ENCODE measurements around the gene AP1S2.
"Not testable (repeated sequence)": the region's sequence is repeated elsewhere in the genome, so short reads cannot be mapped to it uniquely, and the experiment has no call there.

AP1S2 gene

DNA sequence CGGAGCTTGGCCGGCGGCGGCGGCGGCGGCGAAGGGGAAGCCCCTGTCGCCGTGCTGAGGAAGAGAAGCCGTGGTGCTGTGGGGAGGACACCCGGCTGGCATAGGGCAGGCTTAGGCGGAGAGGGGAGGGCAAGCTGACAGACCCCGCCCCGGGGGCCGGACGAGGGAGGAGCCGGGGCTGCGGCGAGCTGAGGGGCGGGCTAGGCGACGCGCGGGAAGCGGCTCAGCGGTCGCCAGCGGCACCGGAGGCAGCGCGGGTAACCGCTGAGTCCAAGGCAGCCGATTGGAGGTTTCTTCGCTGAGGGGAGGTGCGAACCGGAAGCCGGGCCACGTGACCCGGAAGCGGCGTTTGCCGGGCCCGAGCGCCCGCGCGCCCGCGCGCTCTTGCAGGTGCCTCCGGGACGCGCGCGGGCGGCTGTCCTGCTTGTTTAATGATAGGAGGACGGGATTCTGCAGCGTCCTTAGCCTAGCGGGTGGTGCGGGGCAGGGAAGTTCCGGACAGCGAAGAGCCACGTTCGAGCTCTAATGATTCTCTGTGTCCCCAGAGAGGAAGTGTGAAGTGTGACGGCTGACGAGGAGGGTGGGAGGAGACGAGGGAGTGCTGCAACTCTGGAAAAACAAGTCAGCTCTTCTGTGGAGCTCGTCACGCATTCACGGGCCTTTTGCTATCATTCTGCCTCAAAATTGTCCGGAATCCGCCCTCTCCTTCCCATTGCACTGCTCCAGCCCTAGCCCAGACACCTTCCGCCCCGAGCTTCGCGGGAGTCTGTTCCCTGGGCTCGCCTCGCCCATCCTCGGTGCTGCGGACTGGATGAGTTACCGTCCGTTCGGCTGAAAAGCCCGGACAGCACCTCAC lies at the start of gene AP1S2:
Gene AP1S2 (minus strand): TSS at position 102 of the 856 bp plus-strand sequence. CDS start 2,289 bp downstream, outside the sequence.
- Mint-ChIP-seq H3K9me3 (no peaks in the 10 kb centered on the region), H3K36me3 (ENCODE audit: low read depth) (peaks cover 21% of the 10 kb centered on the region), H3K27me3 (no peaks in the 10 kb centered on the region), H3K4me1 (ENCODE audit: low read depth) (peaks cover 19% of the 10 kb centered on the region), H3K4me3 (peak within 1 kb of the TSS; percentile 87), H3K27ac (peak within 1 kb of the TSS; percentile 100)
- intact Hi-C loops (cut with micrococcal nuclease) = loop anchor here (2.0 to 5.0 kb wide), 2 partner anchors 56 to 117 kb away; no protein-coding TSS in a partner anchor

DNA sequence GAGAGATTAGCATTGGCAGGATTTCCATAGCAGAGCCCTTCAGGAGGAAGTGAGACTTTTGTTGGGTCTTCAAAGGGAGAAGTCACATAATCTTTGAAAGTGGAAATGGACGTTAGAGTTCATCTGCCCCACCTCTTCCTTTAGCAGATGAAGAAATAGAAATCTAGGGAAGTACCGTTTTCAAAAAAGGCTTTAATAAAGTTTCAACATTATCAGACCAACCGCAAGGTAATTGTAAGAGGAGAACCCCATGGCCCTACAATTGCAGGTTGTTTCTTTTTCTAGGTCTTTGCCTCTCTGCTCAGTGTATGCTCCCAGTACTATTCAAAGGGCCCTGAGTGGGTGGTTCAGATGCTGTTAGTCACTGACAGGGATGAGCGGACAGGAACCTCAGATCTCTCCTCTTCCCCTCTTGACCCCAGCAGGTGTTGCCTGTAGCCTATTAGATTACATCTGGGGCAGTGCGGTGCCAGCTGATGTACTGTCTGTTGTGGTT lies 48.6 kb upstream of the AP1S2 start:
- H3K27me3 Mint-ChIP-seq = no peaks in the 10 kb centered on the region
- H3K4me3 Mint-ChIP-seq = no peak overlapping the region
- peaks cover 10% of the 10 kb centered on the region for H3K9me3 Mint-ChIP-seq
- intact Hi-C loops (cut with micrococcal nuclease) = no loop called here
- peaks cover 7% of the 10 kb centered on the region for H3K36me3 Mint-ChIP-seq (ENCODE audit: low read depth)
- no peak overlapping the region for H3K27ac Mint-ChIP-seq
- H3K4me1 Mint-ChIP-seq (ENCODE audit: low read depth) = peaks cover 5% of the 10 kb centered on the region

DNA sequence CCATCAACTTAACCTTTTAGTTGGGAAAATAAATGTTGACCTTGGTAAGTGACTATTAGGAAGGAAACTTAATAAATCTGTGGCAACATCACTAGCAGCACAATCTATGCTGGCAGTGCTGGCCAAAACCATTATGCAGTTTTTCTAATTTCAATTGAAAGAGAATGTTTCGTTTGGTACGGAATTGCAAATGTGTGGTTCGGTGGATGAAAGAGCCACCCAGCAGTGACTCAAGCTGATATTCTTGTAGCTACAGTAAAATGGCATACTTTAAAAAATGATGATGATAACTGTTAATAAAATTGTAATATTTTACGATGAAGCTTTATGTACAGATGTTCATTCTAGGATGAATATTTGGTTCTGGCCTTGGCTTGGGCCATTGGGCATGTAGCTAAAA lies 40.7 kb upstream of the AP1S2 start:
- H3K27me3 Mint-ChIP-seq = no peaks in the 10 kb centered on the region
- intact Hi-C loops (cut with micrococcal nuclease) = no loop called here
- no peaks in the 10 kb centered on the region for H3K36me3 Mint-ChIP-seq (ENCODE audit: low read depth)
- H3K4me1 Mint-ChIP-seq (ENCODE audit: low read depth) = peaks cover 6% of the 10 kb centered on the region
- no peak overlapping the region for H3K27ac Mint-ChIP-seq
- H3K4me3 Mint-ChIP-seq = no peak overlapping the region
- H3K9me3 Mint-ChIP-seq = peaks cover 3% of the 10 kb centered on the region

- H3K4me3 Mint-ChIP-seq = no peak overlapping the region
- no peaks in the 10 kb centered on the region for H3K27me3 Mint-ChIP-seq
- no peaks in the 10 kb centered on the region for H3K9me3 Mint-ChIP-seq
- peaks cover 5% of the 10 kb centered on the region for H3K4me1 Mint-ChIP-seq (ENCODE audit: low read depth)
- H3K36me3 Mint-ChIP-seq (ENCODE audit: low read depth) = no peaks in the 10 kb centered on the region
- intact Hi-C loops (cut with micrococcal nuclease) = no loop called here
- H3K27ac Mint-ChIP-seq = no peak overlapping the region
Observed at GRCh38 chrX:15894724-15895123, 40.1 kb upstream of the AP1S2 start.

GRCh38 chrX:15890463-15890862 lies 35.9 kb upstream of the AP1S2 start:
- H3K4me3 Mint-ChIP-seq = no peak overlapping the region
- no peak overlapping the region for H3K27ac Mint-ChIP-seq
- no peaks in the 10 kb centered on the region for H3K9me3 Mint-ChIP-seq
- H3K27me3 Mint-ChIP-seq = no peaks in the 10 kb centered on the region
- no peaks in the 10 kb centered on the region for H3K36me3 Mint-ChIP-seq (ENCODE audit: low read depth)
- H3K4me1 Mint-ChIP-seq (ENCODE audit: low read depth) = peaks cover 17% of the 10 kb centered on the region
- intact Hi-C loops (cut with micrococcal nuclease) = no loop called here

- H3K27ac Mint-ChIP-seq = peak overlapping the region; percentile 17
- H3K9me3 Mint-ChIP-seq = no peaks in the 10 kb centered on the region
- H3K4me1 Mint-ChIP-seq (ENCODE audit: low read depth) = peaks cover 27% of the 10 kb centered on the region
- intact Hi-C loops (cut with micrococcal nuclease) = no loop called here
- H3K27me3 Mint-ChIP-seq = no peaks in the 10 kb centered on the region
- no peaks in the 10 kb centered on the region for H3K36me3 Mint-ChIP-seq (ENCODE audit: low read depth)
- H3K4me3 Mint-ChIP-seq = no peak overlapping the region
Observed at GRCh38 chrX:15888062-15888461, 33.4 kb upstream of the AP1S2 start.

GRCh38 chrX:15883540-15883863 lies 28.9 kb upstream of the AP1S2 start:
- no peak overlapping the region for H3K27ac Mint-ChIP-seq
- intact Hi-C loops (cut with micrococcal nuclease) = loop anchor here (1.0 kb wide), 1 partner anchor 28 kb away; no protein-coding TSS in a partner anchor
- no peak overlapping the region for H3K4me3 Mint-ChIP-seq
- H3K36me3 Mint-ChIP-seq (ENCODE audit: low read depth) = no peaks in the 10 kb centered on the region
- H3K9me3 Mint-ChIP-seq = peaks cover 5% of the 10 kb centered on the region
- peaks cover 31% of the 10 kb centered on the region for H3K4me1 Mint-ChIP-seq (ENCODE audit: low read depth)
- H3K27me3 Mint-ChIP-seq = no peaks in the 10 kb centered on the region

GRCh38 chrX:15882704-15883539 lies 28.3 kb upstream of the AP1S2 start:
- Mint-ChIP-seq H3K27ac (peak overlapping the region; percentile 50), H3K36me3 (ENCODE audit: low read depth) (no peaks in the 10 kb centered on the region), H3K4me3 (no peak overlapping the region)

DNA sequence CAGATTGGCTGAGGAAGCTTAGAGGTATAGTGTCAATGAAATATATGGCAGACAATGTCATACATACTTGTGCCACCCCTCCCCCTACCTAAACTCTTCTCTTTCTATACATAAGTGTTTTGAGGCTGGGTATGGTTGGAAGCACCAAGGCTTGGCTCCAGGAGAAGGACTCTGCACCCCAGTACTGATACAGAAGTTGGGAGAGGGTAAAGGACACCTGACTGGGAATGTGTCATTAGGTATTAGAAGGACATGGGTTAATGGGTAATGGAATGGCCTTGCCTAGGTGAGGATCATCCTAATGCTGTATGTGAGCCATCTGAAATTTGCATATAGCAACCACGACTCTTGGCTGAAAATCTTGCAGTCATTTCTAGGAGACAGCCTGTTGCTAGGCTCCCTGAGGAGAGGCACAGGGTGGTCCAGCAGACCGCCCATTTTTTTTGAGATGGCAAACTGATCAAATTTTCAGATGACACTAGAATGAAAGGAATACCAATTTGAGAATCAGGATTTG lies 26.8 kb upstream of the AP1S2 start:
- Mint-ChIP-seq H3K27ac (no peak overlapping the region), H3K4me3 (no peak overlapping the region), H3K4me1 (ENCODE audit: low read depth) (peaks cover 24% of the 10 kb centered on the region), H3K9me3 (peaks cover 6% of the 10 kb centered on the region), H3K36me3 (ENCODE audit: low read depth) (no peaks in the 10 kb centered on the region), H3K27me3 (no peaks in the 10 kb centered on the region)
- intact Hi-C loops (cut with micrococcal nuclease) = no loop called here

More at GRCh38 chrX:15882704-15883539, 28.3 kb upstream of the AP1S2 start:
- Mint-ChIP-seq H3K27me3 (no peaks in the 10 kb centered on the region), H3K9me3 (peaks cover 6% of the 10 kb centered on the region), H3K4me1 (ENCODE audit: low read depth) (peaks cover 28% of the 10 kb centered on the region)
- intact Hi-C loops (cut with micrococcal nuclease) = loop anchor here (1.0 kb wide), 1 partner anchor 28 kb away; no protein-coding TSS in a partner anchor

- H3K27me3 Mint-ChIP-seq; H3K27ac Mint-ChIP-seq; intact Hi-C loops (cut with micrococcal nuclease); H3K36me3 Mint-ChIP-seq (ENCODE audit: low read depth); H3K4me3 Mint-ChIP-seq; H3K9me3 Mint-ChIP-seq: not testable (repeated sequence)
- peaks cover 18% of the 10 kb centered on the region for H3K4me1 Mint-ChIP-seq (ENCODE audit: low read depth)
Observed at GRCh38 chrX:15877914-15878313, 23.3 kb upstream of the AP1S2 start.

GRCh38 chrX:15877380-15877779 lies 22.8 kb upstream of the AP1S2 start:
- no peaks in the 10 kb centered on the region for H3K36me3 Mint-ChIP-seq (ENCODE audit: low read depth)
- no peaks in the 10 kb centered on the region for H3K27me3 Mint-ChIP-seq
- peaks cover 13% of the 10 kb centered on the region for H3K4me1 Mint-ChIP-seq (ENCODE audit: low read depth)
- intact Hi-C loops (cut with micrococcal nuclease) = no loop called here
- no peak overlapping the region for H3K27ac Mint-ChIP-seq
- no peak overlapping the region for H3K4me3 Mint-ChIP-seq
- H3K9me3 Mint-ChIP-seq = peaks cover 6% of the 10 kb centered on the region

DNA sequence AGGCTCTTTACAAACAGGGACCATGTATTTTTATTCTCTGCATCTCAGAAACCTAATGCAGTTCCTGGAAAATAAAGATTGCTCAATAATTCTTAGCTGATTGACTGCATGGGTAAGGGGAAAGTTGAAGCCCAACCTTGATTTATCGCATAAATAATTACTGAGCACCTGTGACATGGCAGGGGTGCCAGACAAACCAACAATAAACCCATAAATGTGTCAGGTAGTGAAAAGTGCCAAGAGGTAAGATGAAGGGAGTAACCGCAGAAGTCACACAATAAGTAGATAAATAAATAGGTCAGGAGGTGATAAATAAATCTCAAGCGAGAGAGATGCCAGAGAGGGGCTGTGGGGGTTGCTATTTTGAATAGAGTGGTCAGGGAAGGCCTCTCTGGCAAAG lies 20.1 kb upstream of the AP1S2 start:
- H3K27ac Mint-ChIP-seq = no peak overlapping the region
- intact Hi-C loops (cut with micrococcal nuclease) = no loop called here
- H3K4me1 Mint-ChIP-seq (ENCODE audit: low read depth) = peaks cover 11% of the 10 kb centered on the region
- H3K27me3 Mint-ChIP-seq = no peaks in the 10 kb centered on the region
- no peak overlapping the region for H3K4me3 Mint-ChIP-seq
- H3K9me3 Mint-ChIP-seq = peaks cover 6% of the 10 kb centered on the region
- H3K36me3 Mint-ChIP-seq (ENCODE audit: low read depth) = no peaks in the 10 kb centered on the region

- intact Hi-C loops (cut with micrococcal nuclease) = no loop called here
- H3K4me3 Mint-ChIP-seq = no peak overlapping the region
- H3K36me3 Mint-ChIP-seq (ENCODE audit: low read depth) = no peaks in the 10 kb centered on the region
- peaks cover 2% of the 10 kb centered on the region for H3K9me3 Mint-ChIP-seq
- H3K27ac Mint-ChIP-seq = no peak overlapping the region
- H3K27me3 Mint-ChIP-seq = no peaks in the 10 kb centered on the region
- H3K4me1 Mint-ChIP-seq (ENCODE audit: low read depth) = peaks cover 11% of the 10 kb centered on the region
Observed at GRCh38 chrX:15873566-15873965, 19.0 kb upstream of the AP1S2 start.

DNA sequence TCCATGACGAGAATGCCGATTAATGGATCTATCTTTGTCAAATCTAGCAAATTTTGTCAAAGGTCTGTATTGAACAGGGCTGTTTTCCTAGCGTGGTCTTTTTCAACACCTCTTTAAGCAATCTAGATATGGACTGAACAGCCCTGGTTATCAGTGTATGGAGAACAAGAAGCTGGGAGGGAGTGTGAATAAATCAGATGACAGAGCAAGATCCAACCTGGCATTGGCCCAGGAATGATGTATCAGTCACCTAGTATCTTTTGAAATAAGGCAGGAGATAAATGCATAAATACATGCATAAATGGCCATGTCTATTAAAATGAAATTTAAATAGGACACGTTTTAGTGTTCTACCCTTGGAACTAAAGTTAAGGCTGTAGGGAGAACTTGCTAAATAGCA lies 15.7 kb upstream of the AP1S2 start:
- no peak overlapping the region for H3K27ac Mint-ChIP-seq
- no peak overlapping the region for H3K4me3 Mint-ChIP-seq
- no peaks in the 10 kb centered on the region for H3K9me3 Mint-ChIP-seq
- H3K27me3 Mint-ChIP-seq = no peaks in the 10 kb centered on the region
- H3K4me1 Mint-ChIP-seq (ENCODE audit: low read depth) = peaks cover 9% of the 10 kb centered on the region
- no peaks in the 10 kb centered on the region for H3K36me3 Mint-ChIP-seq (ENCODE audit: low read depth)
- intact Hi-C loops (cut with micrococcal nuclease) = no loop called here
